HepG2 (cell line): ENCODE measurements around the gene PEAK1. TPM values are rescaled to one million over a fixed set of nuclear protein-coding genes. Genes with fewer than 3 reads are reported as not detected.

Experiments used
- ATAC-seq: fragments of 200-7000 bp; cut with Tn5 transposase; 3 replicates; pipeline ENCODE4 v1.9.1; 2020; ENCODE audit warnings: mild to moderate bottlenecking, moderate library complexity
- BruUV-seq: library from RNA; stranded (reverse); fragments of 400-500 nt; replicated peaks from 2 replicates; lab custom pipeline; 2021; lab: Mats Ljungman, UMichigan
- CTCF ChIA-PET: fragments of 300-600 bp; formaldehyde crosslinking; extraction: SDS; loops from one replicate; lab custom pipeline; 2021; ENCODE audit warnings: low total read pairs, inconsistent platforms, low intra/inter-chr PET ratio; lab: Yijun Ruan, JAX
- POLR2A ChIA-PET: fragments of 350-600 bp; sonication (Branson Sonifier 250); formaldehyde crosslinking; loops from one replicate; lab custom pipeline; 2020; ENCODE audit warnings: antibody characterized with exemption, inconsistent platforms; lab: Yijun Ruan, JAX
- DNase-seq: peaks from one replicate; pipeline ENCODE4 v3.0.0-alpha.2; 2015; ENCODE audit warnings: low spot score
- FAIRE-seq: peaks from 3 replicates; lab custom pipeline; 2011; peaks lifted over from hg19 to GRCh38; lab: Jason Lieb, UNC
- H2AFZ ChIP-seq: one replicate; pipeline ENCODE4 v1.6.1; 2011; ENCODE audit warnings: low read length, inconsistent platforms
- H3K27ac ChIP-seq: fragments of 300-600 bp; 3 replicates; pipeline ENCODE4 v1.8.0; 2011; ENCODE audit warnings: mixed run types, mild to moderate bottlenecking, mixed read lengths, low read length, inconsistent platforms; ENCODE audit not compliant: insufficient read depth; ENCODE audit errors: extremely low read length
- H3K27me3 ChIP-seq, 2 experiments: fragments of 200-600 bp in 1 of 2; 2 replicates in 1 of 2; 3 replicates in 1 of 2; pipeline versions ENCODE4 v1.6.0 to v1.8.0; 2011; ENCODE audit warnings: low read length in 2 of 2, mild to moderate bottlenecking in 2 of 2, moderate library complexity in 2 of 2, inconsistent platforms in 1 of 2; ENCODE audit not compliant: insufficient read depth in 2 of 2, control insufficient read depth in 1 of 2
- H3K36me3 ChIP-seq, 2 experiments: fragments of 200-600 bp in 1 of 2; replicated peaks in 1 of 2; 2 replicates in 1 of 2; 3 replicates in 1 of 2; pipeline versions ENCODE4 v1.5.1 to v1.8.0; 2011; ENCODE audit warnings: low read length in 2 of 2, inconsistent platforms in 1 of 2; ENCODE audit not compliant: insufficient read depth in 2 of 2, control insufficient read depth in 1 of 2
- H3K4me1 ChIP-seq: 2 replicates; pipeline ENCODE4 v1.5.1; 2012; ENCODE audit warnings: low read length, inconsistent platforms; ENCODE audit not compliant: insufficient read depth
- H3K4me2 ChIP-seq: 2 replicates; pipeline ENCODE4 v1.6.0; 2011; ENCODE audit warnings: low read depth, low read length, inconsistent platforms
- H3K4me3 ChIP-seq, 3 experiments: fragments of 200-600 bp in 1 of 3; sonication (generic), shearing (Covaris generic) in 1 of 3; replicated peaks in 1 of 3; 2 replicates each; pipeline ENCODE4 v1.5.1; 2011 to 2016; ENCODE audit warnings: low read length in 3 of 3, inconsistent platforms in 2 of 3, low read depth in 2 of 3, mild to moderate bottlenecking in 2 of 3, control low read depth in 1 of 3, mixed read lengths in 1 of 3; ENCODE audit not compliant: insufficient read depth in 1 of 3
- H3K79me2 ChIP-seq: one replicate; pipeline ENCODE4 v1.6.1; 2011; ENCODE audit warnings: low read length, inconsistent platforms; ENCODE audit not compliant: insufficient read depth
- H3K9ac ChIP-seq: 2 replicates; pipeline ENCODE4 v1.6.0; 2011; ENCODE audit warnings: mild to moderate bottlenecking, low read depth, low read length, inconsistent platforms; ENCODE audit not compliant: insufficient read depth
- H3K9me3 ChIP-seq: 2 replicates; pipeline ENCODE4 v1.5.1; 2012; ENCODE audit warnings: mild to moderate bottlenecking, low read length
- H4K20me1 ChIP-seq: 2 replicates; pipeline ENCODE4 v1.6.0; 2011; ENCODE audit warnings: inconsistent platforms, mild to moderate bottlenecking, low read length, moderate library complexity; ENCODE audit not compliant: insufficient read depth
- ARNT ChIP-seq: fragments of 450-650 bp; IDR thresholded peaks from 2 replicates; pipeline ENCODE4 v1.6.1; 2017
- FOXK1 ChIP-seq: sonication (generic); formaldehyde crosslinking; IDR thresholded peaks from 2 replicates; pipeline ENCODE4 v1.4.0; 2020; ENCODE audit warnings: low read depth, missing genetic modification reagents, borderline replicate concordance
- MXD4 ChIP-seq: IDR thresholded peaks from 2 replicates; pipeline ENCODE4 v1.6.1; 2016; ENCODE audit warnings: mild to moderate bottlenecking, missing biosample characterization, missing genetic modification reagents
- NCOA2 ChIP-seq: sonication (generic); formaldehyde crosslinking; IDR thresholded peaks from 2 replicates; pipeline ENCODE4 v1.8.0; 2022; ENCODE audit warnings: inconsistent platforms
- PAF1 ChIP-seq: IDR thresholded peaks from 2 replicates; pipeline ENCODE4 v1.6.1; 2016; ENCODE audit warnings: missing genetic modification reagents, missing compliant biosample characterization
- RXRA ChIP-seq: sonication (generic); formaldehyde crosslinking; IDR thresholded peaks from 2 replicates; pipeline ENCODE4 v1.5.1; 2020; ENCODE audit warnings: missing genetic modification reagents
- SRSF1 ChIP-seq: fragments of 200-400 bp; formaldehyde crosslinking; optimal IDR thresholded peaks from 2 replicates; pipeline ENCODE3; 2017; ENCODE audit warnings: mild to moderate bottlenecking, low read depth, low read length, moderate library complexity
- U2AF2 ChIP-seq: fragments of 200-400 bp; formaldehyde crosslinking; IDR thresholded peaks from 2 replicates; pipeline ENCODE4 v1.6.1; 2017; ENCODE audit warnings: low read depth, mild to moderate bottlenecking, low read length
- ZNF44 ChIP-seq: sonication (generic); formaldehyde crosslinking; IDR thresholded peaks from 2 replicates; pipeline ENCODE4 v1.5.1; 2020; ENCODE audit warnings: mild to moderate bottlenecking, missing genetic modification reagents
- ZNF589 ChIP-seq: sonication (generic); formaldehyde crosslinking; conservative IDR thresholded peaks from 2 replicates; pipeline ENCODE4 v1.8.0; 2022; ENCODE audit warnings: mild to moderate bottlenecking, moderate library complexity, missing genetic modification reagents
- WGBS: methylation state at CpG from one replicate; pipeline ENCODE4 v1.1.6; 2017; ENCODE audit warnings: low lambda C conversion rate; 5-methylcytosine and 5-hydroxymethylcytosine counted together
- in situ Hi-C: cut with HindIII; loops from 2 replicates; pipeline ENCODE4 v1.10.0; 2017; ENCODE audit warnings: low pct_unique_long_range_greater_than_20kb; ENCODE audit not compliant: extremely low pct_ligation_motif_present
- intact Hi-C: fragments of 100-400 bp; cut with micrococcal nuclease; formaldehyde crosslinking; loops from one replicate; pipeline ENCODE4 v1.10.0; 2022; ENCODE audit not compliant: unreplicated experiment
- polyA plus RNA-seq, 8 experiments: library from polyadenylated mRNA; depleted of rRNA in 3 of 8; stranded (reverse) in 7 of 8; unstranded in 1 of 8; fragments of >200 nt; fragmentation: Illumina TruSeq in 4 of 8; extraction: Trizol in 4 of 8; gene quantifications; 2 replicates each; pipeline versions ENCODE4 v1.2.1 to v1.2.3, GENCODE V29; 2011 to 2016; ENCODE audit warnings: low read depth in 4 of 8, missing spikeins in 1 of 8, mixed read lengths in 1 of 8; ENCODE audit not compliant: insufficient read depth in 1 of 8
- total RNA-seq, 5 experiments: library from RNA; depleted of rRNA; stranded (reverse); fragments of >200 nt; fragmentation: Illumina TruSeq; extraction: Trizol; gene quantifications; 2 replicates each; pipeline ENCODE4 v1.2.3, GENCODE V29; 2016; ENCODE audit warnings: low read depth in 1 of 5

PEAK1 gene
- total and polyA plus RNA-seq, 2 of the 13 experiments (the other 11 are each of a cell fraction or from before 2014, with no cell fraction given): 6.0 to 6.6 TPM

GRCh38 chr15:77461486-77461885, 41.6 kb upstream of the PEAK1 start:
- FAIRE-seq: no peak
- in situ Hi-C loops: no loop called here

DNA sequence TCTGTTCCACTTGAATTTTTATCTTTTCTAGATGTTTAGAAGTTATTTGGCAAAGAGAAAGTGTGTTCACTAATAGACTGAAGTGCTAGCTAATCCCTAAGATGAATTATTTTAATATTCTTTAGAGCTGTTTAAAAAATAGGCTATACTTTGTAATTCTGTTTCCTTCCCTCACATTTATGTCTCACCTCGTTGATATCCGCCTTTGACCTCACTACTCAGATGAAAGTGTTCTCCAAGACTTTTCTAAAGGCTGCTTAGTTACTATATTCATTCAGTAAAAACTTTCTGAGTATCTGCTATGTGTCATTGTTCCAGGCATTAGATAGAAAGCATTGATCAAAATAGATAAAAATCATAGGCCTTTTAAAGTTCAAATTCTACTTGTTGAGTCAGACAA, 39.1 kb upstream of the PEAK1 start:
- intact Hi-C loops (no loop called here), in situ Hi-C loops (no loop called here)
- H3K9ac ChIP-seq: no peak overlapping the region
- H4K20me1 ChIP-seq: no peaks in the 10 kb centered on the region
- ATAC-seq (no peak), DNase-seq (no peak), FAIRE-seq (no peak)
- BruUV-seq: no TSS peak
- H3K4me2 ChIP-seq: no peak overlapping the region
- H3K36me3 ChIP-seq: peaks cover 7 to 40% of the 10 kb centered on the region in 2 experiments; a peak in 4 of 5 replicates
- H3K27me3 ChIP-seq: no peaks in the 10 kb centered on the region
- ChIA-PET POLR2A (no interaction called here), CTCF (no interaction called here)
- H2AFZ ChIP-seq: no peak overlapping the region
- H3K79me2 ChIP-seq: peaks cover 4% of the 10 kb centered on the region
- 100% methylated on average over 2 of the region's 2 CpGs for WGBS
- H3K4me1 ChIP-seq: peaks cover 15% of the 10 kb centered on the region; the same call in 1 of the 2 replicates
- H3K27ac ChIP-seq: no peak overlapping the region
- H3K9me3 ChIP-seq: no peaks in the 10 kb centered on the region
- TF ChIP-seq ARNT: no peak
- no peak for TF ChIP-seq ZNF589
- TF ChIP-seq MXD4 (CRISPR knock-in tag): no peak
- no peak overlapping the region for H3K4me3 ChIP-seq

More at GRCh38 chr15:77461486-77461885, 41.6 kb upstream of the PEAK1 start:
- BruUV-seq: no TSS peak
- no peak for TF ChIP-seq ZNF44
- TF ChIP-seq PAF1 (CRISPR knock-in tag): no peak
- TF ChIP-seq NCOA2: no peak
- TF ChIP-seq FOXK1 (CRISPR knock-in tag): no peak
- no peak for TF ChIP-seq U2AF2
- TF ChIP-seq SRSF1: no peak
- no peak for TF ChIP-seq RXRA (CRISPR knock-in tag)
- ChIA-PET CTCF (no interaction called here), POLR2A (no interaction called here)
- no peak for DNase-seq
- Histone ChIP-seq H3K27ac (no peak overlapping the region), H3K4me2 (no peak overlapping the region), H2AFZ (no peak overlapping the region), H4K20me1 (no peaks in the 10 kb centered on the region), H3K36me3 (peaks cover 10 to 53% of the 10 kb centered on the region in 2 experiments; a peak in 4 of 5 replicates), H3K9ac (no peak overlapping the region), H3K4me1 (peaks cover 9% of the 10 kb centered on the region; the same call in 1 of the 2 replicates), H3K4me3 (no peak overlapping the region), H3K9me3 (no peaks in the 10 kb centered on the region), H3K27me3 (no peaks in the 10 kb centered on the region), H3K79me2 (peaks cover 2% of the 10 kb centered on the region)
- intact Hi-C loops: no loop called here
- no peak for ATAC-seq
